GM18868 (cell line): ENCODE results near the gene NOS1AP.
"Not testable (repeated sequence)": the region's sequence is repeated elsewhere in the genome, so short reads cannot be mapped to it uniquely, and the experiment has no call there.

Experiments used
- ATAC-seq: cut with Tn5 transposase; IDR thresholded peaks from one replicate; pipeline ENCODE4 v1.9.1; 2021; ENCODE audit warnings: mild to moderate bottlenecking, moderate library complexity; ENCODE audit not compliant: unreplicated experiment

NOS1AP gene

DNA sequence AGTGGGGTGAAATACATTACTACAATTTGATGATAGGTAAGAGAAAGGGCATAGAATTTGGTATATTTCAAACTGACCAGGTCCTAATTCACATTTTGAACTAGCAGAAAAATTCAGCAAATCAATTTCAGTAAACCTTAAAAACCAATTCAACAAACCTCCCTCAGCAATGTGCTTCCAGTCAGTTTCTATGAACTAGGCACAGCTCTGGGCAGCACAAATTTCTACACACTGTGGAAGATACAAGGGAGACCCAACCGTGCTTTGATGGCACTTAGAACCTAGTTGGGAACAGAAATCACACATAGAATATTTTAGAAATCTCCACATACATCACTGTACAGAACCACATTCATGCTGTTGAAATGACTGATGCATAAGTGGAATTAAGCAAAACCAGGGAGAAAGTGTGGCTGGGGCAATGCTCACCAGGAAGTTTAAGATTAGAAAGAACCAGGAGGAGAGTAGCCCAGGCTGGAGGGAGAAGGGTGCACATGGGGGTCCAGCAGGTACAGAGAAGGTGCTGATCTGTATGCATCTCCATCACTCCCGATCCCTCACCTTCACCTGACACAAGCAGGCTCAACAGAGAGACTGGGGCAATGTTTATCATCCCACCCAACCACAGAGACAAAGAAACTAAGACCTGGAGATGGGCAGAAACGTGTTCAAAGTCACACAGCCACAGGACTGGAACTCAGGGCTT lies 326.9 kb downstream of the NOS1AP start:
- no peak for ATAC-seq

DNA sequence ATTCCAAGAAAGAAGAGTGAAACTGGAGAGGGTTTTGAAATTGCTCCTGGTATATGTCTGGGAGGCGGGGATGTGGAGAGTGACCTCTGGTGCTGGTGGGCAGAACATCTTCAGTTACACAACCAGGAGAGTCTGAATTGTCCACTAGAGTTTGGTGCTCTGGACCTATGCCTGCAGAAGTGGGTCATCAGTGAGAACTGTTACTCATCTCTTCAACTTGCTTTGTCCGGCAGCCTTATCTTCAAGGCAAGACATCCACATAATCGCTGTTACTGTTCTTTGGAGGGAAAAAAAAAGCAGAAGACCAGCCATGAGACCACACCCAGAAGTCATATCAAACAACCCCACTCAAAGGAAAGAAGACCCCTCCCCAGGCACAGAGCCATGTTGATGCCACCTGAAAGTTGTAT lies 327.6 kb downstream of the NOS1AP start:
- ATAC-seq: no peak

GRCh38 chr1:162397943-162398560 lies 328.6 kb downstream of the NOS1AP start:
- no peak for ATAC-seq

- ATAC-seq: no peak
Observed at GRCh38 chr1:162398999-162399580, 329.6 kb downstream of the NOS1AP start.

- ATAC-seq: no peak
Observed at GRCh38 chr1:162400790-162401355, 331.4 kb downstream of the NOS1AP start.

GRCh38 chr1:162404550-162405160 lies 335.2 kb downstream of the NOS1AP start:
- no peak for ATAC-seq

- ATAC-seq: no peak
Observed at GRCh38 chr1:162405800-162406199, 336.3 kb downstream of the NOS1AP start.

- ATAC-seq: no peak
Observed at GRCh38 chr1:162406811-162407210, 337.3 kb downstream of the NOS1AP start.

- no peak for ATAC-seq
Observed at GRCh38 chr1:162407539-162407938, 338.0 kb downstream of the NOS1AP start.

DNA sequence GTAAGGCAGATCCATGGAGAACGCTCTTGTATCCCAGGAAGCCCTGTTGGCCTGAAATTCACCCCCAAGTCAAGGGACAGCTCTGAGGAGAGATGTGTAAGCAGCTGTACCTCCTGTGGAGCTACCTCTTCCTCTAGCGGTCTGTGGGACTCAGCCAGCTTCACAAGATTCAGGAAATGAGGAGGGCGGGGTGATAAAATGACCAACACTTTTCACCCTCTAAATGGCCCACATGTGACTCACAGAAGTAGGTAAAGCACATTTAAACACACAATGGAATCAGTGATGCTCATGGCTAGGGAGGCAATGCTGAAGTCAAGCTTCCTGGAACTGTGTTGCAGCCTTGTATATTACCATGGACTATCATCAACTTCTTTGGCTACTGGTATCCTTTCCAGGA lies 342.5 kb downstream of the NOS1AP start, which contains the start of gene SH2D1B:
TSS of gene SH2D1B (minus strand) at position 135 of the 400 bp plus-strand sequence. CDS start at position 15, 120 bp downstream.
- ATAC-seq: no peak

- no peak for ATAC-seq
Observed at GRCh38 chr1:162416215-162416614, 346.7 kb downstream of the NOS1AP start.

DNA sequence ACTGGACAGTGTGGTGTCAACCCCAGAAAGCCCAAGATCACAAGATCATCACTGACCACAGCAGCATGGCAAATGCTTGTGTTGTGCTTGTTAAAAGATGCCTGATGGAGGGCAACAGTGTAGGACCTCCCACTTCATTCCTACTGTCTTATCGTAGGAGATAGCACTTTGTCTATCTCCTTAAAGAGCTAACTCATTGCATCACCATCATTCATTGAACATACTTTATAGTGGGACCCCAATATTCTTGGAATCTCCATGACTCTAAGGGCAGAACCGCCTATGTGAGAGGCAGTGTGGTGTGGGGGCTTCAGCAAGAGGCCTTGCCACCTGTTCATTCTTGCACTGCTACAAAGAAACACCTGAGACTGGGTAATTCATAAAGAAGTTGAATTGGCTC lies 347.4 kb downstream of the NOS1AP start:
- no peak for ATAC-seq

GRCh38 chr1:162417650-162418049 lies 348.2 kb downstream of the NOS1AP start:
- no peak for ATAC-seq

- ATAC-seq: not testable (repeated sequence)
Observed at GRCh38 chr1:162418584-162418983, 349.1 kb downstream of the NOS1AP start.

DNA sequence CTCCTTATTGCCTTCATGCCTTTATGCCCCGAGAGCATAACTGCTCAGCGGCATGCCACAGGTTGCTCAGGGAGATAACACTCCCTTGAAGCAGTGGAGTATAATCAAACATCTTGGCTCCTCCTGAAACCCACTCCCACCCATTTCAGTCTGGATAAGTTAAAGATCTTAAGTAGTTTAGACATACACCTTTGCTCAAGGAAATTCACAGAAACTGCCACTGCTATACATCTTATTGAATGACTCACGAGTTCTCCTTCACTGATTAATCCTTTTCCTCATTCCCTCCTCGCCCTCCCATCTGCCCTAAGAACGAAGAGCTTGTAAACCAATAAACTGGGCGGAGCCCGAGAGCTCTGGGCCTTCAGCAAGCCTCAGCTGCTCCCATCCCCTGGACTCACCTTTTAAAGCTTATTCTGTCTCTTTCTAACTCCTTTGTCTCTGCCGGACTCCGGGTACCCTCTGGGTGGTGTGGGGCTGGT lies 350.0 kb downstream of the NOS1AP start:
- ATAC-seq: not testable (repeated sequence)
